H1 (cell line): Measurements from ENCODE around the gene MYOM3. TPM values are rescaled to one million over a fixed set of nuclear protein-coding genes. Genes with fewer than 3 reads are reported as not detected.

Source experiments
- CTCF ChIA-PET: fragments of 300-600 bp; sonication (Branson Sonifier 250); formaldehyde crosslinking; loops from one replicate; lab custom pipeline; 2021; ENCODE audit not compliant: partially characterized antibody; lab: Charles Lee
- POLR2A ChIA-PET: fragments of 300-600 bp; sonication (Branson Sonifier 250); formaldehyde crosslinking; loops from one replicate; lab custom pipeline; 2021; ENCODE audit warnings: inconsistent platforms; ENCODE audit not compliant: partially characterized antibody; lab: Charles Lee
- DNase-seq, 2 experiments: peaks; one replicate each; pipeline versions ENCODE4 v3.0.0 to v3.0.0-alpha.2; 2010 to 2022; ENCODE audit warnings: low spot score in 2 of 2, low read depth in 1 of 2, mixed read lengths in 1 of 2
- FAIRE-seq: peaks from 2 replicates; lab custom pipeline; 2011; peaks lifted over from hg19 to GRCh38; lab: Jason Lieb, UNC
- H2AFZ ChIP-seq: 2 replicates; pipeline ENCODE4 v1.8.1; 2012; ENCODE audit warnings: low read length, inconsistent platforms
- H2AK5ac ChIP-seq: 2 replicates; pipeline ENCODE4 v1.6.1; 2013; ENCODE audit warnings: low read depth, low read length
- H2BK120ac ChIP-seq: replicated peaks from 2 replicates; pipeline ENCODE3; 2013; ENCODE audit warnings: low read depth, low read length, inconsistent platforms
- H2BK12ac ChIP-seq: 2 replicates; pipeline ENCODE4 v1.6.1; 2013; ENCODE audit warnings: low read depth, low read length
- H2BK15ac ChIP-seq: 2 replicates; pipeline ENCODE4 v1.6.1; 2013; ENCODE audit warnings: low read length
- H2BK20ac ChIP-seq: 2 replicates; pipeline ENCODE4 v1.6.1; 2013; ENCODE audit warnings: low read length
- H2BK5ac ChIP-seq: 2 replicates; pipeline ENCODE4 v1.6.1; 2013; ENCODE audit warnings: low read depth, low read length
- H3K14ac ChIP-seq: 2 replicates; pipeline ENCODE4 v1.6.1; 2013; ENCODE audit warnings: inconsistent platforms; ENCODE audit not compliant: insufficient read length
- H3K18ac ChIP-seq: 2 replicates; pipeline ENCODE4 v1.6.1; 2013; ENCODE audit warnings: low read length; ENCODE audit errors: extremely low read depth
- H3K23ac ChIP-seq: 2 replicates; pipeline ENCODE4 v1.6.1; 2013; ENCODE audit warnings: inconsistent platforms; ENCODE audit not compliant: insufficient read length
- H3K23me2 ChIP-seq: 2 replicates; pipeline ENCODE4 v1.6.1; 2013; ENCODE audit warnings: low read depth, low read length
- H3K27ac ChIP-seq: 2 replicates; pipeline ENCODE4 v1.6.1; 2011; ENCODE audit warnings: low read depth, low read length, inconsistent platforms
- H3K27me3 ChIP-seq, 4 experiments: replicated peaks in 1 of 4; 1 replicate in 1 of 4; 2 replicates in 3 of 4; pipeline versions ENCODE4 v1.6.1 to v1.8.1; 2011 to 2013; ENCODE audit warnings: low read length in 3 of 4, mild to moderate bottlenecking in 3 of 4, inconsistent platforms in 2 of 4, mixed read lengths in 2 of 4, moderate library complexity in 1 of 4; ENCODE audit not compliant: control insufficient read depth in 3 of 4, insufficient read depth in 3 of 4; ENCODE audit errors: extremely low read depth in 1 of 4
- H3K36me3 ChIP-seq, 4 experiments: 2 replicates each; pipeline versions ENCODE4 v1.6.1 to v1.8.1; 2011 to 2013; ENCODE audit warnings: mild to moderate bottlenecking in 4 of 4, low read length in 3 of 4, moderate library complexity in 2 of 4, control low read depth in 1 of 4, inconsistent platforms in 1 of 4; ENCODE audit not compliant: insufficient read depth in 4 of 4, control insufficient read depth in 2 of 4
- H3K4ac ChIP-seq: replicated peaks from 2 replicates; pipeline ENCODE3; 2013; ENCODE audit warnings: low read length, low read depth, mixed read lengths, inconsistent platforms; ENCODE audit not compliant: insufficient read length
- H3K4me1 ChIP-seq, 4 experiments: replicated peaks in 1 of 4; 1 replicate in 1 of 4; 2 replicates in 3 of 4; pipeline versions ENCODE4 v1.6.1 to v1.8.1; 2011 to 2013; ENCODE audit warnings: low read length in 3 of 4, inconsistent platforms in 2 of 4, mixed read lengths in 1 of 4; ENCODE audit not compliant: insufficient read depth in 4 of 4, control insufficient read depth in 3 of 4
- H3K4me2 ChIP-seq, 2 experiments: 2 replicates each; pipeline versions ENCODE4 v1.6.1 to v1.8.1; 2011 to 2013; ENCODE audit warnings: low read depth in 2 of 2, low read length in 2 of 2, control low read depth in 1 of 2, inconsistent platforms in 1 of 2, mild to moderate bottlenecking in 1 of 2; ENCODE audit not compliant: insufficient read depth in 1 of 2
- H3K4me3 ChIP-seq, 4 experiments: fragments of 200-600, 300-600 bp in 1 of 4; sonication (generic), shearing (Covaris generic), sonication (Bioruptor Twin) in 1 of 4; 2 replicates each; pipeline versions ENCODE4 v1.5.1 to v1.8.1; 2011 to 2016; ENCODE audit warnings: low read length in 4 of 4, low read depth in 3 of 4, control low read depth in 2 of 4, inconsistent platforms in 2 of 4, mild to moderate bottlenecking in 2 of 4, mixed read lengths in 1 of 4, moderate library complexity in 1 of 4; ENCODE audit not compliant: insufficient read depth in 2 of 4; ENCODE audit errors: extremely low read depth in 1 of 4
- H3K56ac ChIP-seq: replicated peaks from 2 replicates; pipeline ENCODE3; 2013; ENCODE audit warnings: low read depth, mild to moderate bottlenecking, mixed read lengths, low read length, inconsistent platforms; ENCODE audit not compliant: insufficient read length
- H3K79me1 ChIP-seq: 2 replicates; pipeline ENCODE4 v1.6.1; 2013; ENCODE audit warnings: low read depth, low read length, control low read depth
- H3K79me2 ChIP-seq, 2 experiments: 2 replicates each; pipeline versions ENCODE4 v1.6.1 to v1.8.1; 2012 to 2013; ENCODE audit warnings: low read length in 2 of 2, mild to moderate bottlenecking in 2 of 2, inconsistent platforms in 1 of 2; ENCODE audit not compliant: insufficient read depth in 2 of 2, control insufficient read depth in 1 of 2
- H3K9ac ChIP-seq, 4 experiments: replicated peaks in 1 of 4; 1 replicate in 1 of 4; 2 replicates in 3 of 4; pipeline versions ENCODE4 v1.6.1 to v1.8.1; 2011 to 2013; ENCODE audit warnings: low read depth in 3 of 4, low read length in 3 of 4, control low read depth in 2 of 4, mild to moderate bottlenecking in 2 of 4, moderate library complexity in 2 of 4, inconsistent platforms in 1 of 4; ENCODE audit errors: extremely low read depth in 1 of 4
- H3K9me3 ChIP-seq, 2 experiments: 2 replicates each; pipeline versions ENCODE4 v1.6.1 to v1.8.1; 2012 to 2013; ENCODE audit warnings: mild to moderate bottlenecking in 2 of 2, moderate library complexity in 2 of 2, control low read depth in 1 of 2, inconsistent platforms in 1 of 2, low read depth in 1 of 2, low read length in 1 of 2, mixed read lengths in 1 of 2; ENCODE audit not compliant: insufficient read depth in 2 of 2
- H4K20me1 ChIP-seq, 2 experiments: replicated peaks in 1 of 2; 2 replicates each; pipeline versions ENCODE3 to v1.8.1; 2011 to 2013; ENCODE audit warnings: inconsistent platforms in 2 of 2, low read length in 2 of 2, mild to moderate bottlenecking in 1 of 2; ENCODE audit not compliant: insufficient read depth in 2 of 2, control insufficient read depth in 1 of 2
- H4K5ac ChIP-seq: 2 replicates; pipeline ENCODE4 v1.6.1; 2013; ENCODE audit warnings: low read length, low read depth, mixed read lengths, inconsistent platforms; ENCODE audit not compliant: insufficient read length
- H4K8ac ChIP-seq: 2 replicates; pipeline ENCODE4 v1.8.0; 2013; ENCODE audit warnings: mild to moderate bottlenecking, moderate library complexity, low read length, inconsistent platforms; ENCODE audit not compliant: insufficient read depth; ENCODE audit errors: extremely low read depth
- H4K91ac ChIP-seq: replicated peaks from 2 replicates; pipeline ENCODE3; 2013; ENCODE audit warnings: low read length, mixed read lengths, inconsistent platforms; ENCODE audit not compliant: insufficient read length
- ATF2 ChIP-seq: IDR thresholded peaks from 2 replicates; pipeline ENCODE4 v1.6.1; 2012; ENCODE audit warnings: low read length, inconsistent platforms
- CREB1 ChIP-seq: IDR thresholded peaks from 2 replicates; pipeline ENCODE4 v1.6.1; 2012; ENCODE audit warnings: inconsistent platforms
- RFX5 ChIP-seq: IDR thresholded peaks from 2 replicates; pipeline ENCODE4 v1.6.1; 2011; ENCODE audit warnings: low read depth, low read length, improper control_type of control experiment, borderline replicate concordance
- SP1 ChIP-seq: IDR thresholded peaks from 2 replicates; pipeline ENCODE4 v1.6.1; 2011; ENCODE audit warnings: low read depth, low read length
- WGBS, 2 experiments: shearing (Covaris generic) in 1 of 2; methylation state at CpG; one replicate each; pipeline versions ENCODE4 v1.1.6 to v1.1.7; 2013 to 2015; ENCODE audit warnings: low lambda C conversion rate in 2 of 2, mixed read lengths in 2 of 2, inconsistent platforms in 1 of 2, low coverage in 1 of 2, missing lambda C conversion rate in 1 of 2; ENCODE audit not compliant: insufficient replicate concordance in 2 of 2, insufficient coverage in 1 of 2, insufficient read length in 1 of 2; ENCODE audit errors: extremely low coverage in 1 of 2, missing lambda C conversion rate in 1 of 2; 5-methylcytosine and 5-hydroxymethylcytosine counted together
- polyA plus RNA-seq, 7 experiments: library from polyadenylated mRNA; depleted of rRNA in 3 of 7; stranded (reverse) in 5 of 7; unstranded in 2 of 7; fragments of >200 nt in 5 of 7; fragments of 200-250 nt in 2 of 7; gene quantifications; 1 replicate in 5 of 7; 2 replicates in 1 of 7; 4 replicates in 1 of 7; pipeline versions ENCODE4 v1.2.1 to v1.2.3, GENCODE V29; 2011 to 2013; ENCODE audit warnings: missing spikeins in 2 of 7, mixed read lengths in 2 of 7
- total RNA-seq: library from RNA; stranded (reverse); fragmentation: NEBNext Ultra II Directional; extraction: Animal tissue kit (Norgen Biotek cat#: 25700); gene quantifications from 2 replicates; pipeline ENCODE4 v1.2.1, GENCODE V29; 2021

Gene MYOM3
- total and polyA plus RNA-seq, 2 of the 8 experiments (the other 6 are each of a cell fraction or from before 2014, with no cell fraction given) = 0.08 to 0.09 TPM

- Histone ChIP-seq H3K23me2 (no peaks in the 10 kb centered on the region), H3K9me3 (no peaks in the 10 kb centered on the region), H3K18ac (no peak overlapping the region), H2BK5ac (no peak overlapping the region), H3K79me2 (no peaks in the 10 kb centered on the region), H3K4me1 (peaks cover 0 to 2% (median 0%) of the 10 kb centered on the region in 4 experiments; a peak in 4 of 7 replicates), H3K4ac (no peak overlapping the region), H4K20me1 (no peaks in the 10 kb centered on the region), H3K9ac (no peak overlapping the region), H2BK12ac (no peak overlapping the region), H3K14ac (no peak overlapping the region), H3K36me3 (no peaks in the 10 kb centered on the region), H3K27ac (no peak overlapping the region), H2AK5ac (no peak overlapping the region), H2AFZ (no peak overlapping the region), H3K23ac (no peak overlapping the region), H2BK120ac (no peak overlapping the region), H4K8ac (no peak overlapping the region), H4K5ac (no peak overlapping the region), H3K4me3 (no peak overlapping the region), H2BK15ac (no peak overlapping the region), H3K27me3 (no peaks in the 10 kb centered on the region; a peak in 2 of 7 replicates), H2BK20ac (no peak overlapping the region), H3K4me2 (no peak overlapping the region), H4K91ac (no peak overlapping the region), H3K79me1 (no peaks in the 10 kb centered on the region), H3K56ac (no peak overlapping the region)
- FAIRE-seq (no peak), DNase-seq (no peak)
- WGBS, 2 experiments = 74% methylated on average over 6 of the region's 6 CpGs; no CpG with 5 or more reads in 1 of the 2 experiments
- CTCF ChIA-PET = interaction anchor here (1.1 to 1.5 kb wide), 2 partner anchors 11 to 28 kb away, joined by 3 read pairs; no protein-coding TSS in a partner anchor
- TF ChIP-seq ATF2 (no peak), SP1 (no peak), RFX5 (no peak), CREB1 (no peak)
- POLR2A ChIA-PET = interaction anchor here (1.5 kb wide), 1 partner anchor 27 kb away, joined by 4 read pairs; no protein-coding TSS in a partner anchor
Observed at GRCh38 chr1:24123611-24124010, 11.7 kb upstream of the MYOM3 start.
